LNCaP clone FGC (cell line): ENCODE data around the gene SLC9A1.

Source experiments
- DNase-seq: peaks from one replicate; pipeline ENCODE4 v3.0.0-alpha.2; 2011; ENCODE audit warnings: low read depth
- H3K4me3 ChIP-seq: 2 replicates; pipeline ENCODE4 v1.5.1; 2011; ENCODE audit warnings: mild to moderate bottlenecking, low read depth, low read length, control low read depth
- CTCF ChIP-seq: IDR thresholded peaks from 2 replicates; pipeline ENCODE4 v1.5.1; 2012; ENCODE audit warnings: mild to moderate bottlenecking; ENCODE audit not compliant: control insufficient read depth, insufficient read depth; ENCODE audit errors: extremely low read depth

Gene SLC9A1

GRCh38 chr1:27086628-27087027 is 68.3 kb downstream of the SLC9A1 start:
- no peak for DNase-seq
- TF ChIP-seq CTCF, result no peak
- H3K4me3 ChIP-seq, result no peak overlapping the region

GRCh38 chr1:27086026-27086425 is 68.9 kb downstream of the SLC9A1 start:
- TF ChIP-seq CTCF, result no peak
- no peak overlapping the region for H3K4me3 ChIP-seq
- peak; percentile 7 for DNase-seq

- H3K4me3 ChIP-seq, result no peak overlapping the region
- no peak for TF ChIP-seq CTCF
- no peak for DNase-seq
Observed at GRCh38 chr1:27084107-27084506, 70.8 kb downstream of the SLC9A1 start.

GRCh38 chr1:27077968-27078367 is 77.0 kb downstream of the SLC9A1 start:
- no peak for TF ChIP-seq CTCF
- DNase-seq, result no peak
- H3K4me3 ChIP-seq, result no peak overlapping the region

GRCh38 chr1:27076803-27077202 is 78.1 kb downstream of the SLC9A1 start:
- TF ChIP-seq CTCF, result no peak
- no peak for DNase-seq
- H3K4me3 ChIP-seq, result no peak overlapping the region

- H3K4me3 ChIP-seq, result no peak overlapping the region
- DNase-seq, result no peak
- TF ChIP-seq CTCF, result no peak
Observed at GRCh38 chr1:27074175-27074780, 80.6 kb downstream of the SLC9A1 start.

- no peak for TF ChIP-seq CTCF
- no peak for DNase-seq
- no peak overlapping the region for H3K4me3 ChIP-seq
Observed at GRCh38 chr1:27071049-27071416, 83.9 kb downstream of the SLC9A1 start.
